Measurements from ENCODE around the gene TRIL.

GRCh38 chr7:29003703-29004102 is 45.6 kb upstream of the TRIL start:
- no peak for TF ChIP-seq CTCF (tag by site-specific recombination; IDR thresholded peaks at IDR 0.05)
- TF ChIP-seq PATZ1 (tag by site-specific recombination; IDR thresholded peaks at IDR 0.05), result no peak
- no peak for TF ChIP-seq SETDB1 (IDR thresholded peaks at IDR 0.05; ENCODE audit: insufficient read length, low read length)
- TF ChIP-seq REST (tag by site-specific recombination; IDR thresholded peaks at IDR 0.05), result no peak
- TF ChIP-seq ZNF777 (tag by site-specific recombination; IDR thresholded peaks at IDR 0.05; ENCODE audit: borderline replicate concordance), result no peak
- no peak for TF ChIP-seq ZNF488 (tag by site-specific recombination; IDR thresholded peaks at IDR 0.05)
- TF ChIP-seq ZIC2 (tag by site-specific recombination; IDR thresholded peaks at IDR 0.05), result no peak
- no peak for TF ChIP-seq ZNF324 (tag by site-specific recombination; IDR thresholded peaks at IDR 0.05)
- no peak for TF ChIP-seq KLF16 (tag by site-specific recombination; IDR thresholded peaks at IDR 0.05)
- TF ChIP-seq TCF7L2 (IDR thresholded peaks at IDR 0.05; ENCODE audit: borderline replicate concordance, low read depth, low read length), result no peak
- TF ChIP-seq ZNF132 (tag by site-specific recombination; IDR thresholded peaks at IDR 0.05; ENCODE audit: borderline replicate concordance), result no peak

Measured in HEK293 (cell line).